HL-60 (cell line): ENCODE measurements around the gene UNC5C.

Experiments
- DNase-seq, 2 experiments: peaks; one replicate each; pipeline ENCODE4 v3.0.0-alpha.2; 2010 to 2020; ENCODE audit warnings: low read depth in 1 of 2, low spot score in 1 of 2
- H3K27ac ChIP-seq: fragments of 250-450 bp; sonication (Bioruptor Pico); replicated peaks from 2 replicates; pipeline ENCODE4 v1.5.1; 2020; ENCODE audit warnings: mild to moderate bottlenecking, moderate library complexity
- H3K27me3 ChIP-seq: fragments of 250-450 bp; sonication (Bioruptor Pico); 2 replicates; pipeline ENCODE4 v1.5.1; 2021; ENCODE audit warnings: mild to moderate bottlenecking, moderate library complexity; ENCODE audit not compliant: insufficient read depth, poor library complexity, severe bottlenecking
- H3K4me3 ChIP-seq: replicated peaks from 2 replicates; pipeline ENCODE4 v1.5.1; 2011; ENCODE audit warnings: mild to moderate bottlenecking, control low read depth, low read length; ENCODE audit not compliant: insufficient read depth
- CTCF ChIP-seq: IDR thresholded peaks from one replicate; pipeline ENCODE4 v1.5.1; 2011; ENCODE audit warnings: low read length, control low read depth, inconsistent platforms; ENCODE audit not compliant: insufficient read depth
- GABPA ChIP-seq: IDR thresholded peaks from 2 replicates; pipeline ENCODE4 v1.6.1; 2012; ENCODE audit warnings: low read depth
- POLR2AphosphoS5 ChIP-seq: IDR thresholded peaks from 2 replicates; pipeline ENCODE4 v1.6.1; 2012; ENCODE audit warnings: low read depth
- REST ChIP-seq: IDR thresholded peaks from 2 replicates; pipeline ENCODE4 v1.6.1; 2012; ENCODE audit warnings: low read depth; ENCODE audit not compliant: insufficient replicate concordance
- SPI1 ChIP-seq: IDR thresholded peaks from 2 replicates; pipeline ENCODE4 v1.6.1; 2012; ENCODE audit warnings: low read depth, mild to moderate bottlenecking, borderline replicate concordance

Gene UNC5C

GRCh38 chr4:95556207-95556859 is 7.6 kb upstream of the UNC5C start:
- H3K4me3 ChIP-seq: no peak overlapping the region
- H3K27me3 ChIP-seq: no peaks in the 10 kb centered on the region
- H3K27ac ChIP-seq: no peak overlapping the region
- peak in 1 of 2 experiments; percentile 42 for DNase-seq
- no peak for TF ChIP-seq GABPA
- TF ChIP-seq REST: no peak
- TF ChIP-seq SPI1: no peak
- no peak for TF ChIP-seq POLR2AphosphoS5
- no peak for TF ChIP-seq CTCF

GRCh38 chr4:95552942-95553550 is 4.3 kb upstream of the UNC5C start:
- no peak for DNase-seq
- Histone ChIP-seq H3K27me3 (no peaks in the 10 kb centered on the region), H3K4me3 (no peak overlapping the region), H3K27ac (peak overlapping the region; percentile 8; the same call in 1 of the 2 replicates)
- no peak for TF ChIP-seq REST
- TF ChIP-seq CTCF: no peak
- no peak for TF ChIP-seq GABPA
- no peak for TF ChIP-seq SPI1
- TF ChIP-seq POLR2AphosphoS5: no peak

GRCh38 chr4:95551653-95552052 is 2.9 kb upstream of the UNC5C start:
- Histone ChIP-seq H3K27ac (peak overlapping the region; percentile 81), H3K27me3 (no peaks in the 10 kb centered on the region), H3K4me3 (no peak overlapping the region)
- peak; percentile 40; the same call in 1 of the 2 replicates for TF ChIP-seq SPI1
- no peak for TF ChIP-seq REST
- peak in 1 of 2 experiments; percentile 19 for DNase-seq
